Measurements from ENCODE around the gene HTT-AS.
A peak's percentile ranks its signal among the peaks of the same experiment; 100 is the strongest.

HTT-AS gene

DNA sequence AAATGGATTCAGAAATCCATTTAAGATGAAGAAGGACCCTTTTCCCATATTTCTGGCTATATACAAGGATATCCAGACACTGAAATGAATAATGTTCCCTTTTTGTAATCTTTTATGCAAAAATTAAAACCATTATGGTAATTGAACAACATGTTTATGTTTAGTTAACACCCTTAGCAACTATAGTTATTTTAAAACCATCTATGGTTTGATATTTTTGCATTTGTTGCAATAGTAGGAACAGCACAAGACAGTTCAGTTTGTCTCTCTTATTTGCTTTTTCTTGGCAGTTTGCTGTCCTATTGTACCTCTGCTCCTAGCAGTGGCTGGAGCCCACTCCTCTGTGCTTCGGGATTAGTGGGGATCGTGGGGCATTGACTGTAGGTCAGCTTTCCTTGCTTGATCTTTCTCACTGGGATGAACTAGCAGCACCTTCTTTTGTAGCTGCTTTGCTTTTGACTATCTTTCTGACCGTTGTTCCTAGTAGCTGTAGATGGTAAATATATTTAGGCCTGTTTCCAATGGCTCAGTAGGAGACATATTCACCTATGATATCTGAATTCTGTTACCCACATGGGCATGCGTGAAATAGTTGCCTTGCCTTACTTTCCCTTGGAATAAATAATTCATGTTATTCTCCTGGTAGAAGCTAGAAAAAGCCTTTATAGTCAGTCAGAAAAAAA, 12.9 kb upstream of the HTT-AS start:
- FAIRE-seq = no peak
- DNase-seq (ENCODE audit: low spot score) = no peak

DNA sequence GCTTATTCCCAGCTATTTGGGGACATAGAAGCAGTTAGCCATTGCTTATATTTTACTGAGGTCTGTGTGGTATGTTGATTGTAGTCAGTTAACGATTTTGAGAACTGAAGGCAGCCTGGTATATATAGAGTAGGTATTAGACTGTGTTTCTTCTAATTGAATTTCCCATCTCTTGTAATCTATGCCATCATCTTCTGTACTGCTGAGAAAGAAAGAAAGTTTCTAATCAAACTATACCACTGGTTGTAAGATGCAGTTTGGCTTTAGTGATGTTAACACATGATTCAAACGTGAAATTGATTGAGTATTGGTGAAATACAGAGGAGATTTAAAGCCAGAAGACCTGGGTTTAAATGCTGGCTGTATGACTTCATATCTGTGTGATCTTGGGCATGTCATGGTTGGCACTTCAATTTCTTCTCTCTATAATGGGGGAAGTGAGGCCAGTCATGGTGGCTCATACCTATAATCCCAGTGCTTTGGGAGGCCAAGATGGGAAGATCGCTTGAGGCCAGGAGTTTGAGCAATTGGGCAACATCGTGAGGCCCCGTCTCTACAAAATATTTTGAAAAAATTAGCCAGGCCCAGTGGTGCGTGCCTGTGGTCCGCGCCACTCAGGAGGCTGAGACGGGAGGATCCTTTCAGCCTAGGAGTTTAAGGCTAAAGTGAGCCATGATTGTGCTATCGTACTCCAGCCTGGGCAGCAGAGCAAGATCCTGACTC, 11.8 kb upstream of the HTT-AS start:
- no peak for FAIRE-seq
- no peak for DNase-seq (ENCODE audit: low spot score)

DNA sequence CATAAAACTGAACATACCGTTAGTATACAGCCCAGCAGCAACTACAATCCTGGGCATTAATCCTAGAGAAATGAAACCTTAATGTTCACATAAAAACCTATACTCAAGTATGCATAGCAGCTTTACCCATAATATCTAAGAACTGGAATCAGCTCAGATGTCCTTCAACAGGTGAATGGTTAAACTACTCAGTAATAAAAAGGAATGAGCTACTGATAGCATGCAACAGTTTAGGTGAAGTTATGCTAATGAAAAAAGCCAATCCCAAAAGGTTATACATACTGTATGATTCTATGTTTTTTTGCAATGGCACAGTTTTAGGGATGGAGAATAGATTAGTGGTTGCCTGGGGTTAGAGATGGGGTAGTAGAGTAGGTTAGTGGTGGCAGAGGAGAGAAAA, 9.4 kb upstream of the HTT-AS start:
- no peak for DNase-seq (ENCODE audit: low spot score)
- FAIRE-seq = no peak

DNA sequence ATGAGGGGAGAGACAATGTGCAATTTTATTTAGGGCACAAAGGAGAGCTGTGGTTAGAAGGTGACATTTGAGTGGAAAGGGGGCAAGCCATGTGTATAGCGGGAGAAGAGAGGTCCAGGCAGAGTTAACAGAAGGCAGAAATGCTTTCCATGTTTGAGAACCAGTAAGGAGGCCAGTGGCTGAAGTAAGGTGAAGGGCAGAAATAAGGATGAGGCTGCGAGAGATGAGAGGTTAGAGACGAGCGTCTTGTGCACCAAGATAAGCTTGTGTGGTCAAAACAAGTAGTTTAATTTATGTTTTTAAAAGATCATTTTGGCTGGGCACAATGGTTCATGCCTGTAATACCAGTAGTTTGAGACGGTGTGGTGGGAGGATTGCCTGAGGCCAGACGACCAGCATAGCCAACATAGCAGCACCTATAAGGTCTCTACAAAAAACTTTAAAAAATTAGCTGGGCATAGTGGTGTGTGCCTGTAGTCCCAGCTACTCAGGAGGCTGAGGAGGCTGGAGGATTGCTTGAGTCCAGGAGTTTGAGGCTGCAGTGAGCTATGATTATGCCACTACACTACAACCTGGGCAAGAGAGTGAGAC, 8.7 kb upstream of the HTT-AS start:
- DNase-seq (ENCODE audit: low spot score) = no peak
- FAIRE-seq = no peak

DNA sequence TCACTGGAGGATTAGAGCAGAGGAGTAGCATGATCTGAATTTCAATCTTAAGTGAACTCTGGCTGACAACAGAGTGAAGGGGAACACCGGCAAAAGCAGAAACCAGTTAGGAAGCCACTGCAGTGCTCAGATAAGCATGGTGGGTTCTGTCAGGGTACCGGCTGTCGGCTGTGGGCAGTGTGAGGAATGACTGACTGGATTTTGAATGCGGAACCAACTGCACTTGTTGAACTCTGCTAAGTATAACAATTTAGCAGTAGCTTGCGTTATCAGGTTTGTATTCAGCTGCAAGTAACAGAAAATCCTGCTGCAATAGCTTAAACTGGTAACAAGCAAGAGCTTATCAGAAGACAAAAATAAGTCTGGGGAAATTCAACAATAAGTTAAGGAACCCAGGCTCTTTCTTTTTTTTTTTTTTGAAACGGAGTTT, 5.4 kb upstream of the HTT-AS start:
- FAIRE-seq = no peak
- DNase-seq (ENCODE audit: low spot score) = no peak

DNA sequence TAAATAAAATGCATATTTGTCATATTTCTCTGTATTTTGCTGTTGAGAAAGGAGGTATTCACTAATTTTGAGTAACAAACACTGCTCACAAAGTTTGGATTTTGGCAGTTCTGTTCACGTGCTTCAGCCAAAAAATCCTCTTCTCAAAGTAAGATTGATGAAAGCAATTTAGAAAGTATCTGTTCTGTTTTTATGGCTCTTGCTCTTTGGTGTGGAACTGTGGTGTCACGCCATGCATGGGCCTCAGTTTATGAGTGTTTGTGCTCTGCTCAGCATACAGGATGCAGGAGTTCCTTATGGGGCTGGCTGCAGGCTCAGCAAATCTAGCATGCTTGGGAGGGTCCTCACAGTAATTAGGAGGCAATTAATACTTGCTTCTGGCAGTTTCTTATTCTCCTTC, 3.5 kb upstream of the HTT-AS start:
- DNase-seq (ENCODE audit: low spot score) (no peak), FAIRE-seq (no peak)

DNA sequence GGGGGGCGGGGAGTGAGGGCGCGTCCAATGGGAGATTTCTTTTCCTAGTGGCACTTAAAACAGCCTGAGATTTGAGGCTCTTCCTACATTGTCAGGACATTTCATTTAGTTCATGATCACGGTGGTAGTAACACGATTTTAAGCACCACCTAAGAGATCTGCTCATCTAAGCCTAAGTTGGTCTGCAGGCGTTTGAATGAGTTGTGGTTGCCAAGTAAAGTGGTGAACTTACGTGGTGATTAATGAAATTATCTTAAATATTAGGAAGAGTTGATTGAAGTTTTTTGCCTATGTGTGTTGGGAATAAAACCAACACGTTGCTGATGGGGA, 1.3 kb upstream of the HTT-AS start:
- no peak for DNase-seq (ENCODE audit: low spot score)
- FAIRE-seq = no peak

DNA sequence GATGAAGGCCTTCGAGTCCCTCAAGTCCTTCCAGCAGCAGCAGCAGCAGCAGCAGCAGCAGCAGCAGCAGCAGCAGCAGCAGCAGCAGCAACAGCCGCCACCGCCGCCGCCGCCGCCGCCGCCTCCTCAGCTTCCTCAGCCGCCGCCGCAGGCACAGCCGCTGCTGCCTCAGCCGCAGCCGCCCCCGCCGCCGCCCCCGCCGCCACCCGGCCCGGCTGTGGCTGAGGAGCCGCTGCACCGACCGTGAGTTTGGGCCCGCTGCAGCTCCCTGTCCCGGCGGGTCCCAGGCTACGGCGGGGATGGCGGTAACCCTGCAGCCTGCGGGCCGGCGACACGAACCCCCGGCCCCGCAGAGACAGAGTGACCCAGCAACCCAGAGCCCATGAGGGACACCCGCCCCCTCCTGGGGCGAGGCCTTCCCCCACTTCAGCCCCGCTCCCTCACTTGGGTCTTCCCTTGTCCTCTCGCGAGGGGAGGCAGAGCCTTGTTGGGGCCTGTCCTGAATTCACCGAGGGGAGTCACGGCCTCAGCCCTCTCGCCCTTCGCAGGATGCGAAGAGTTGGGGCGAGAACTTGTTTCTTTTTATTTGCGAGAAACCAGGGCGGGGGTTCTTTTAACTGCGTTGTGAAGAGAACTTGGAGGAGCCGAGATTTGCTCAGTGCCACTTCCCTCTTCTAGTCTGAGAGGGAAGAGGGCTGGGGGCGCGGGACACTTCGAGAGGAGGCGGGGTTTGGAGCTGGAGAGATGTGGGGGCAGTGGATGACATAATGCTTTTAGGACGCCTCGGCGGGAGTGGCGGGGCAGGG, 711 bp upstream of the HTT-AS start:
- FAIRE-seq (no peak), DNase-seq (ENCODE audit: low spot score) (peak; percentile 52)

DNA sequence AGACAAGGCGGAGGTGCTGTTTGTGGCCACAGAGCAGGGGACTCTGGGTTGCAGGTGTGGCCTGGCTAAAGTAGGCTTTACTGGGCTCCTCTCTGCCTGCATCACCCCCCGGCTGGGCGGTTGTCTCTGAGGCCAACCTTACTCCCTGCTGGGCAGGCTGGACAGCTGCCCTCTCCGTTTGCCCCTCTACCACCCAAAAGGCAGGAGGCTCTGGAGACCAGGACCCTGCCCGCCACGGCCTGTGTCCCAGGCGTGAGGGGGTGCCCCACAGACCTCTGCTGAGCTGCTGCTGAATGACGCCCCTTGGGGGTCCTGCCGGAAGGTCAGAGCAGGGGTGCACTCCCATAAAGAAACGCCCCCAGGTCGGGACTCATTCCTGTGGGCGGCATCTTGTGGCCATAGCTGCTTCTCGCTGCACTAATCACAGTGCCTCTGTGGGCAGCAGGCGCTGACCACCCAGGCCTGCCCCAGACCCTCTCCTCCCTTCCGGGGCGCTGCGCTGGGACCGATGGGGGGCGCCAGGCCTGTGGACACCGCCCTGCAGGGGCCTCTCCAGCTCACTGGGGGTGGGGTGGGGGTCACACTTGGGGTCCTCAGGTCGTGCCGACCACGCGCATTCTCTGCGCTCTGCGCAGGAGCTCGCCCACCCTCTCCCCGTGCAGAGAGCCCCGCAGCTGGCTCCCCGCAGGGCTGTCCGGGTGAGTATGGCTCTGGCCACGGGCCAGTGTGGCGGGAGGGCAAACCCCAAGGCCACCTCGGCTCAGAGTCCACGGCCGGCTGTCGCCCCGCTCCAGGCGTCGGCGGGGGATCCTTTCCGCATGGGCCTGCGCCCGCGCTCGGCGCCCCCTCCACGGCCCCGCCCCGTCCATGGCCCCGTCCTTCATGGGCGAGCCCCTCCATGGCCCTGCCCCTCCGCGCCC, 920 bp downstream of the HTT-AS start:
- FAIRE-seq (no peak), DNase-seq (ENCODE audit: low spot score) (no peak)

DNA sequence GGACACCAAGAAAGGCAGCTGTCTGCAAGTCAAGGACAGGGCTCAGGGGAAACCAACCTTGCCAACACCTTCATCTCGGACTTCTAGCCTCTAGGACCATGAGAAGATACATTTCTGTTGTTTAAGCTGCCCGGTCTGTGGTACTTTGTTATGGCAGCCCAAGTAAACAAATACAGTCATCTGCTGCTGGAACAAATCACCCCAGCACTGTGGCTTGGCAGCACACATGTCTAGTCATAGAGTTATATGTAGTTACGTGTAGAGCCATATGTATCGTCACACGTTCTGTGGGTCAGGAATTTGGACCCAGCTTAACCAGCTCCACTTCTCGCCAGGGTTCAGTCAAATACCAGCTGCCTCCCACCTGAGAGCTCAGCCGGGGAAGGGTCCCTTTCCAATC, 2.5 kb downstream of the HTT-AS start:
- no peak for DNase-seq (ENCODE audit: low spot score)
- FAIRE-seq = no peak

DNA sequence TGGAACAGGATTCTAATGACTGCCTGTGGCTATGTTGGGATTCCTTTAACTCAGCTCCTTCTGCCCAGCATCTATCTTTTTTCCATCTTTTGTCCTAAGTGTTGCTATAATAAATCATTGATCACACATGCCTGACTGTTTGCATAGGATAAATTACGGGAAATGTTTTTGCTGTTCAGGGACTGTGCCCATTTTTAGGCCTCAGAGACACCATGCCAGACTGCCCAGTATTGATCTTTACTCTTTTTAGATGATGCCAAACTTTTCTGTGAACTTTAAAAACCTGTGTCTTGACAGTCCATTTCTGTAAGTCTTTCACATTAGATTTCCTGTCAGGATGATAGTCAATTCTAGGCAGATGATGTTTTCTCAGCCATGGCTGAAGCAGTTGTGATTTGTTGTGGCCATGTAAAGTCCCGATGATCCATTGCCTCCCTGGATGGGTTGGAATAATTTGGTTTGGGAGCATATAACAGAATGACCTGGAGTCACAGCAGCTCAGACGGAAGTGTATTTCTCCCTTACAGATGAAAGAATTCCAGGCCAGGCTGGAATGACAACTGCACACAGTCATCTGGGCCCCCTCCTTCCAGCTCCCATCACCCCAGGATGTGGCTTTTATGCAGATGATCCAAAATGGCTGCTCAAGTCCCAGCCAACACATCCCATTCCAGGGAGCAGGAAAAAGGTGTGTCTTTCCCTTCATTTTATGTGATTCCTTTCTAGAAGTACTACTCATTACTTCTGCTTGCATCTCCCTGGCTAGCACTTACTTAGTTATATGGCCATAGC, 3.4 kb downstream of the HTT-AS start:
- no peak for DNase-seq (ENCODE audit: low spot score)
- FAIRE-seq = no peak

DNA sequence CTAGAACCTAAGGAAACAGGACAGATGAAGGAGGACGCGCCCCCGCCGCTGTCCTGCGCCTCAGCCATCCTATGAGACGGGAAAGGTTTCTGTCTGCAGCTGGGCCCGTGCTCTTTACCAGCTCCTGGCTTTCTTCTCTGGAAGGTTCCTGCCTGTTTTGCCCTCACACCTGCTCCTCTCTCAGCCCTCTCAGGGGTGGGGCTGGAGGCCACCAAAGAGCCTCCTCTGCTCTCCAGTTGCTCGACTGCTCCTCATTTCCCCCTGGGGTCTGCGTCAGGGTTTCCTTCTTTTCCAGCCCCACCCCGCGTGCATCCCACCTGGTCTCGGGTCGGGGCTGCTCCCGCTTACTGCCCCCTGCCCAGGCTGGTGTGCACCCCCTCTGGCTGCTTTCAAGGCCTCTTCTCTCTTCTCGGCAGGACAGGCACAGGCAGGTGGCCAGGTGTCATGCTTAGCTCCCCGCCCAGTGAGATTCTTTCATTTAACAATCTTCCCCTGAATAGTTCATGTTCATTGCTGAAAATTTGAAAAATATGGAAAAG, 4.6 kb downstream of the HTT-AS start:
- FAIRE-seq (no peak), DNase-seq (ENCODE audit: low spot score) (no peak)

DNA sequence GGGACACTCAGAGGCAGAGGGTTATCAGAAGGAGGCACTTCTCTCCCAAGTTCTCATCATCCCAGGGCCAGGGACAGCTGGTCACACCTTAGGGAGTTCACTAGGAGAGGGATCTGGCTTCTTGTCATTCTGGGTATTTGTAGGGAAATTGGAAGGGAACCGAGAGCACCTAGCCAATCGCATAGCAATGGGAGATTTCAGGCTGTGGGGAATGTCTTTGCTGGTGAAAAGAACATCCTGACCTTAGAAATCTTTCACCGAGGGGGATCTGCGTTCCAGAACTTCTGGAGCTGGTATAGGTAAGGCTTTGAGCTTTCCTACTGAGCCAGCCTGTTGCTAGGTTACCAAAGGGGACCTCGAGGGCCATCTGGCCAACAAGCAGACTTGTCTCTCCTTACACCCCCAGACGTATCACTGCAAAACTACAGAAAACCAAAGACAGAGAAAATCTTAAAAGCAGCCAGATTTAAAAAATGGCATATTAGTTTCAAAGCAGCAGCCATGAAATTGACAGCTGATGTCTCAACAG, 6.8 kb downstream of the HTT-AS start:
- DNase-seq (ENCODE audit: low spot score) = no peak
- FAIRE-seq = no peak

DNA sequence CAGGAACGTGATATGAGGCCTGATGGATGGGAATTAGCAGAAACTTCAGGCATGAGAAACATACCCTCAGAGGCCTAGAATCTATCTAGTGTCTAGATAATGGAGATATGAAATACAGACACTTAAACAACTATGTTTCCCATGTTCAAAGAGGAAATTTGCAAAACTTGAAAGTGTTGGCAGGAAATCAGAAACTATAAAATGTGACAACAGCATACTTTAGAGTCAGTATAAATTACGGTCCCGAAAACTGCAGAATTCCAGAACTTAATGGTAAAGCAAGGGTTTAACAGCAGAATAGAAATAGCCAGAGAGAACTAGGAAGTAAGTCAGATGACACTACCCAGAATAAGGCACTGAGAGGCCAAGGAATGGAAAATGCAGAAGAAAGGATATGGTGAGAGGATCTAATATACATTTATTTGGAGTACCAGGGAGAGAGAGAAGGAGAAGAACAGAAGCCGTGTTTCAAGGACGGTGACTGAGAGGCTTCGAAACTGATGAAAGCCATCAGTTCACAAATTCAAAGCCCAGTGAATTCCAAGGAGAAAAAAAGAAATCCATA, 7.4 kb downstream of the HTT-AS start:
- no peak for FAIRE-seq
- no peak for DNase-seq (ENCODE audit: low spot score)

DNA sequence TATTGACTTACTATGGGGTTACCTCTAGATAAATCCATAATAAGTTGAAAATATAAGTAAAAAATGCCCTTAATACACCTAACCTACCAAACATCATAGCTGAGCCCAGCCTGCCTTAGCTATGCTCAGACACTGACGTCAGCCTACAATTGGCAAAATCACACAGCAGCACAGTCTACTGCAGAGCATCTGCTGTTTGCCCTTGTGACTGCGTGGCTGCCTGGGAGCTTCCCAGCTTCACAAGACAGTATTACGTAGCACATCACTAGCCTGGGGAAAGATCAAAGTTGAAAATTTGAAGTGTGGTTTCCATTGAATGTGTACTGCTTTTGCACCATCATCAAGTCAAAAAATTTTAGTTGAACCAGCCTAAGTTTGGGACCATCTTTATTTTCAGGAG, 8.8 kb downstream of the HTT-AS start:
- FAIRE-seq = no peak
- DNase-seq (ENCODE audit: low spot score) = no peak

DNA sequence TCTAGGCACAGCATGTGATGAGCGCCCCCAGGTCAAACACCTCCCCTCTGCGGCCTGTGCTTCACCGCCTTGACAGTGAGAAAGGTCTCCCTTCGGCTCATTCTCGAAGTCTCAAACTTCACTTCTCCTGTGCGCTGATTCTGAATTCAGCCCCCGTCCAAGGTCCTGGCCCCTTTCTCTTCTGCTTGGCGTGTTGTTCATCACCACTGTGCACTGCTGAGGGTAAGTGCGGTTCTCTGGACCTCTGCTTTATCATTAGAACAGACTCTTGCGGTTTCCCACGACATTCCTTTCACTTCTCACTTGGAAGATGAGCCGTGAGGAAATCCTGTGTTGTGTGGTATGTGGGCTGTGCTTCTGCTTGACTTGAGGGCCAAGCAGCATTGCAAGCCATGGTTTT, 11.9 kb downstream of the HTT-AS start:
- peak; percentile 11 for DNase-seq (ENCODE audit: low spot score)

DNA sequence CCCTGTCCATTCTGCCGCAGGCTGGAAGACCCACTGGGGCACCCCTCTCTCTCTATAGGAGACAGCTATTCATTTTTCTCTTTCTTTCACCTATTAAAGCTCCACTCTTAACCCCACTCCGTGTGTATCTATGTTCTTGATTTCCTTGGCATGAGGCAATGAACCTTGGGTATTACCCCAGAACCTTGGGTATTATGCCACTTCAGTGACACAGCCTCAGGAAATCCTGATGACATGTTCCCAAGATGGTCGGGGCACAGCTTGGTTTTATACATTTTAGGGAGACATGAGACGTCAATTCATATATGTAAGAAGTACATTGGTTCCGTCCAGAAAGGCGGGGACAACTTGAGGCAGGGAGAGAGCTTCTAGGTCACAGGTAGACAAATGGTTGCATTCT, 13.4 kb downstream of the HTT-AS start:
- DNase-seq (ENCODE audit: low spot score) (no peak), FAIRE-seq (no peak)

More for the DNA sequence above, 11.9 kb downstream of the HTT-AS start:
- FAIRE-seq = no peak

DNA sequence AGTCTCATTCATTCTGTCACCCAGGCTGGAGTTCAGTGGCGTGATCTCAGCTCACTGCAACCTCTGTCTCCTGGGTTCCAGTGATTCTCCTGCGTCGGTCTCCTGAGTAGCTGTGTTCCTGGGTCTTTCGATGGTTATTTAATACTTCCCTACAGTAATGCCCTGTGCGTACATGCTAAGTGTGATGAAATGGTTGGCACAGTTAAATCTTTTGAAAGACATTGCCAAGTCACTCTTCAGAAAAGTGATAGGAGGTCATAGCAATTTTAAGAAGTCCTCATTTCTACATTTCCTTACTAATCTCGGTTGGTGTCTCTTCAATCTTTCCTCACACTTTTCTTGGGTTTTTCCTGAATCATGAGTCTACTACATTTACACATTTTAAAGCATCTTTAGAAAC, 14.4 kb downstream of the HTT-AS start:
- FAIRE-seq (no peak), DNase-seq (ENCODE audit: low spot score) (no peak)

DNA sequence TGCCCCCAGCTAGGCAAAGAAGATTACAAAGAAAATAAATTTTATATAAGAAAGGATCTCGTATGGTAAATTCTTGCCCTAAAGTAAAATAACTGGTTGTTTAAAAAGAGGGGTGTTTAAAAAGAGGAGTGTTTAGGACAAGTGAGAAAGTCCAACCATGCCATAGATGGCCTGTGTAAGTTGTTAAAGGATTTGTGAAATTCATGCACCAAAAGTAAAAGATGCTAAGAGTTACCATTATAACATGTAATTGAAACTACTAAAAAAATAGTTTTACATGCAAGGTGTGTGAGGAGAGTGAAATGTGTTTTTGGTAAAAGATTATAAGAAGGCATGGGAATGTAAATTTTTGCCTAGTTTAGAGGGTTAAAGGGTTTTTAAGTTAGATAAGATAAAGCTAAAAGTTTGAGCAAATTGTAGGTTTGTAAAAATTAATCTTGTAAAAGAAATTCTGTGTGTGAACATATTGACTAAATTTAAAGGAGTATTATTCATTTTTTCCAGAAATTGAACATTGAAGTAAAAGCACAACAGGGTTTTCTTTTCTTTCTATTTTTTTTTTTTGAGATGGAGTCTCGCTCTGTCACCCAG, 20.1 kb downstream of the HTT-AS start:
- DNase-seq (ENCODE audit: low spot score) (no peak), FAIRE-seq (no peak)
